Ishikawa (cell line): ENCODE results near the gene IL1RAPL1.
A peak's percentile ranks its signal among the peaks of the same experiment; 100 is the strongest.

Experiments
- CEBPB ChIP-seq: IDR thresholded peaks from 2 replicates; pipeline ENCODE4 v1.6.1; 2012
- CREB1 ChIP-seq: IDR thresholded peaks from 2 replicates; pipeline ENCODE4 v1.6.1; 2012; ENCODE audit warnings: low read depth
- EGR1 ChIP-seq: IDR thresholded peaks from 2 replicates; pipeline ENCODE4 v1.6.1; 2012
- EP300 ChIP-seq: IDR thresholded peaks from 2 replicates; pipeline ENCODE4 v1.6.1; 2012; ENCODE audit warnings: borderline replicate concordance
- FOXM1 ChIP-seq: IDR thresholded peaks from 2 replicates; pipeline ENCODE4 v1.6.1; 2012; ENCODE audit warnings: low read depth, borderline replicate concordance
- NFIC ChIP-seq: IDR thresholded peaks from 2 replicates; pipeline ENCODE4 v1.6.1; 2012
- RAD21 ChIP-seq: IDR thresholded peaks from 2 replicates; pipeline ENCODE4 v1.6.1; 2012; ENCODE audit warnings: low read depth
- TAF1 ChIP-seq: IDR thresholded peaks from 2 replicates; pipeline ENCODE4 v1.6.1; 2012; ENCODE audit warnings: low read depth, mild to moderate bottlenecking
- TCF12 ChIP-seq: IDR thresholded peaks from 2 replicates; pipeline ENCODE4 v1.6.1; 2012; ENCODE audit warnings: low read depth
- TEAD4 ChIP-seq: IDR thresholded peaks from 2 replicates; pipeline ENCODE4 v1.6.1; 2012
- YY1 ChIP-seq: IDR thresholded peaks from 2 replicates; pipeline ENCODE4 v1.6.1; 2012; ENCODE audit warnings: low read depth
- ZBTB7A ChIP-seq: IDR thresholded peaks from 2 replicates; pipeline ENCODE4 v1.6.1; 2012; ENCODE audit warnings: low read depth
- TF ChIP-seq, protein P1 (sequence below): IDR thresholded peaks from 2 replicates; pipeline ENCODE4 v1.6.1; 2012; ENCODE audit warnings: low read depth, mild to moderate bottlenecking
- TF ChIP-seq, protein P2 (sequence below): IDR thresholded peaks from 2 replicates; pipeline ENCODE4 v1.6.1; 2012
- TF ChIP-seq, protein P3 (sequence below): IDR thresholded peaks from 2 replicates; pipeline ENCODE4 v1.6.1; 2012

Gene IL1RAPL1

DNA sequence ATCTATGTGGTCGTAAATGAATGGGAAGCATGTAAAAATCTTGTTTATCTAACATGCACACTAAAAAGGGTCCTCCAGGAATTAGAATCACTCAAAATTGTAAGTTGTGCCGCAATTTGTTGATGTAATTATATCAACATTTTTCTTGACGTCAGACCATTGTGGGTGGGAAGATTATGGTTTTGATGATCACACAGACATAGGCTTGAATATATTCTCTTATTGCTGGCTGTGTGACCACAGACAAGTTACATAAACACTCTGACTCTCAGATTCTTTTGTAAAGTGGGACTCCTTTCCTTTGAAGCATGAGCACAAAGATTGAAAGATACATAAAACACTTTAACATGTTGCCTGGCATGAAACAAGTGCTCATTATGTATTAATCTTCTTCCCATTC lies 51.5 kb downstream of the IL1RAPL1 start:
- TF ChIP-seq EP300 (no peak), FOXM1 (no peak), RAD21 (no peak), EGR1 (no peak), TCF12 (no peak), TAF1 (no peak), YY1 (no peak)
- TF ChIP-seq, protein P1, sequence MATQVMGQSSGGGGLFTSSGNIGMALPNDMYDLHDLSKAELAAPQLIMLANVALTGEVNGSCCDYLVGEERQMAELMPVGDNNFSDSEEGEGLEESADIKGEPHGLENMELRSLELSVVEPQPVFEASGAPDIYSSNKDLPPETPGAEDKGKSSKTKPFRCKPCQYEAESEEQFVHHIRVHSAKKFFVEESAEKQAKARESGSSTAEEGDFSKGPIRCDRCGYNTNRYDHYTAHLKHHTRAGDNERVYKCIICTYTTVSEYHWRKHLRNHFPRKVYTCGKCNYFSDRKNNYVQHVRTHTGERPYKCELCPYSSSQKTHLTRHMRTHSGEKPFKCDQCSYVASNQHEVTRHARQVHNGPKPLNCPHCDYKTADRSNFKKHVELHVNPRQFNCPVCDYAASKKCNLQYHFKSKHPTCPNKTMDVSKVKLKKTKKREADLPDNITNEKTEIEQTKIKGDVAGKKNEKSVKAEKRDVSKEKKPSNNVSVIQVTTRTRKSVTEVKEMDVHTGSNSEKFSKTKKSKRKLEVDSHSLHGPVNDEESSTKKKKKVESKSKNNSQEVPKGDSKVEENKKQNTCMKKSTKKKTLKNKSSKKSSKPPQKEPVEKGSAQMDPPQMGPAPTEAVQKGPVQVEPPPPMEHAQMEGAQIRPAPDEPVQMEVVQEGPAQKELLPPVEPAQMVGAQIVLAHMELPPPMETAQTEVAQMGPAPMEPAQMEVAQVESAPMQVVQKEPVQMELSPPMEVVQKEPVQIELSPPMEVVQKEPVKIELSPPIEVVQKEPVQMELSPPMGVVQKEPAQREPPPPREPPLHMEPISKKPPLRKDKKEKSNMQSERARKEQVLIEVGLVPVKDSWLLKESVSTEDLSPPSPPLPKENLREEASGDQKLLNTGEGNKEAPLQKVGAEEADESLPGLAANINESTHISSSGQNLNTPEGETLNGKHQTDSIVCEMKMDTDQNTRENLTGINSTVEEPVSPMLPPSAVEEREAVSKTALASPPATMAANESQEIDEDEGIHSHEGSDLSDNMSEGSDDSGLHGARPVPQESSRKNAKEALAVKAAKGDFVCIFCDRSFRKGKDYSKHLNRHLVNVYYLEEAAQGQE, result no peak
- TF ChIP-seq, protein P2, sequence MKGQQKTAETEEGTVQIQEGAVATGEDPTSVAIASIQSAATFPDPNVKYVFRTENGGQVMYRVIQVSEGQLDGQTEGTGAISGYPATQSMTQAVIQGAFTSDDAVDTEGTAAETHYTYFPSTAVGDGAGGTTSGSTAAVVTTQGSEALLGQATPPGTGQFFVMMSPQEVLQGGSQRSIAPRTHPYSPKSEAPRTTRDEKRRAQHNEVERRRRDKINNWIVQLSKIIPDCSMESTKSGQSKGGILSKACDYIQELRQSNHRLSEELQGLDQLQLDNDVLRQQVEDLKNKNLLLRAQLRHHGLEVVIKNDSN, result no peak

DNA sequence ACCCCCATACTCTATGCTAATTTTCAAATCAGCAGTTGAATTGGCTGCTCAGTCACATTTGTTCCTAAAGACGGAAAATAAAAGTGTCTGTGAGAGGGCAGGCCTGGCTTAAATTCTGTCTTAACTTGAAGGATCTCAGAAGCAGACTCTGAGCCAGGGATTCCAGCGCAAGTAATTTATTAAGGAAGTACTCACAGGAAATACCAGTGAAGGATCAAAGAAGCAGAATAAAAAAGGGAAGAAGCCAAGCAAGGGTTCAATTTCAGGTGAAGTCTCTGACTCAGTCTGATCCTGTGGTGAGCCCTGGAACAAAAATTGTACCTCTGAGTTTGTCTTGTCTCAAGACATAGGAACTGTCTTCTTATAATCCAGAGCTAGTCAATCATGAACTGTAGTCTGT lies 52.2 kb downstream of the IL1RAPL1 start:
- no peak for TF ChIP-seq YY1
- TF ChIP-seq ZBTB7A, result no peak
- no peak for TF ChIP-seq TAF1

- TF ChIP-seq ZBTB7A (no peak), CEBPB (no peak), EP300 (no peak), RAD21 (no peak)
- TF ChIP-seq, protein P1, result no peak
These were observed 62.3 kb downstream of the IL1RAPL1 start for GRCh38 chrX:28649541-28649940.

DNA sequence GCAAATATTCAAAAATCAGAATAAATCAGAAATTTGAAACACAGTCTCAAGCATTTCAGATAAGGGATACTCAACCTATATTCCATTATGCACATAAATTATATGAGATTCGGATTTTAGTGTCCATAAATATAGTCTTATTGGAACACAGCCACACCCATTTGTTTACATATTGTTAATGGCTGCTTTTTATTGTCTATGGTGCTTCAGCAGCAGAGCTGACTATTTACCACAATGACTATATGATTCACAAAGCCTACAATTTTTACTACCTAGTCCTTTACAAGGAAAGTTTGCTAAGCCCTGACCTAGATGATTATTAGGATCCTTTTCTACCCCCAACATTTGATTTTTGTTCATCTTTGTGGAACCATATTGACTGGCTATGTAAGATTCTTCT lies 63.9 kb downstream of the IL1RAPL1 start:
- TF ChIP-seq, protein P1, result no peak
- TF ChIP-seq FOXM1, result no peak
- TF ChIP-seq NFIC, result no peak
- TF ChIP-seq EP300, result no peak
- no peak for TF ChIP-seq TEAD4
- no peak for TF ChIP-seq ZBTB7A
- TF ChIP-seq EGR1, result no peak
- no peak for TF ChIP-seq CREB1
- no peak for TF ChIP-seq RAD21
- no peak for TF ChIP-seq TCF12
- TF ChIP-seq, protein P3, sequence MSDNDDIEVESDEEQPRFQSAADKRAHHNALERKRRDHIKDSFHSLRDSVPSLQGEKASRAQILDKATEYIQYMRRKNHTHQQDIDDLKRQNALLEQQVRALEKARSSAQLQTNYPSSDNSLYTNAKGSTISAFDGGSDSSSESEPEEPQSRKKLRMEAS, result no peak
- TF ChIP-seq CEBPB, result no peak
- TF ChIP-seq TAF1, result no peak
- TF ChIP-seq, protein P2, result no peak
- TF ChIP-seq YY1, result no peak

DNA sequence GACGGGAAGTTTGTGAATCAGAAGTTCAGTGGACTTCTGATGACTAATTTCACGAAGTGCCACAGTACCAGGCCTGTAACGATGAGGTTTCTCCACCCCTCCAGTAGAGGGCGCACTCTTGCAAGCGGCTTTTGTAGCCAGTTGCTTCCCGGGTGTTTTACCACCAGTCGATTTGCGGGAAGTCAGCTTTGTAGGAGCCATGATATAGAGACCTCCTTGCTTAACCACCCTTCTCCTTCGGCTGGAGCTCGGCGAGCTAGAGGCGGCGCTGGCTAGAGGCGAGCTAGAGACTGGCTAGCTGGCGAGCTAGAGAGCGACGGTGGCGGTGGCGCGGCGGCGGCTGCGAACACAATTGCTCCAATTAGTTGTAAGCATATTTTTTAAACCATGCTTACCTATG lies 72.0 kb downstream of the IL1RAPL1 start:
- TF ChIP-seq EP300, result no peak
- TF ChIP-seq RAD21, result 0 out of 2 replicates have a peak, but pooled peaks have one; percentile 3

- TF ChIP-seq RAD21 (no peak), FOXM1 (no peak), TEAD4 (no peak), TAF1 (no peak), TCF12 (no peak), CEBPB (no peak), ZBTB7A (no peak)
- TF ChIP-seq, protein P1, result no peak
- TF ChIP-seq, protein P3, result no peak
- TF ChIP-seq, protein P2, result no peak
These were observed 78.5 kb downstream of the IL1RAPL1 start for GRCh38 chrX:28665778-28666177.
